Progenitor cell of endocrine pancreas (in vitro differentiated cells): Measurements from ENCODE around the gene HBB. TPM values are rescaled to one million over a fixed set of nuclear protein-coding genes. Genes with fewer than 3 reads are reported as not detected.
"Not testable (repeated sequence)": the region's sequence is repeated elsewhere in the genome, so short reads cannot be mapped to it uniquely, and the experiment has no call there.

Experiments used
- DNase-seq: peaks from one replicate; pipeline ENCODE4 v3.0.0; 2021; ENCODE audit warnings: low spot score; ENCODE audit not compliant: unreplicated experiment
- H3K27ac Mint-ChIP-seq: 2 replicates; pipeline ENCODE4 v1.8.0; 2021; ENCODE audit warnings: mild to moderate bottlenecking, moderate library complexity, mixed read lengths
- H3K27me3 Mint-ChIP-seq: 2 replicates; pipeline ENCODE4 v1.8.0; 2021; ENCODE audit warnings: mixed read lengths
- H3K36me3 Mint-ChIP-seq: 2 replicates; pipeline ENCODE4 v1.8.0; 2022; ENCODE audit warnings: mixed read lengths; ENCODE audit not compliant: insufficient read depth
- H3K4me1 Mint-ChIP-seq: 2 replicates; pipeline ENCODE4 v1.8.0; 2021; ENCODE audit warnings: low read depth, mixed read lengths
- H3K4me3 Mint-ChIP-seq: 2 replicates; pipeline ENCODE4 v1.8.0; 2021; ENCODE audit warnings: low read depth, mild to moderate bottlenecking, moderate library complexity, mixed read lengths
- H3K9me3 Mint-ChIP-seq: 2 replicates; pipeline ENCODE4 v1.8.0; 2021; ENCODE audit warnings: low read depth, mixed read lengths
- CTCF ChIP-seq: fragments of 200-600 bp; sonication (generic); IDR thresholded peaks from one replicate; pipeline ENCODE4 v1.5.0; 2021; ENCODE audit warnings: antibody characterized with exemption, mild to moderate bottlenecking; ENCODE audit not compliant: unreplicated experiment
- total RNA-seq: library from RNA; stranded (reverse); gene quantifications from 2 replicates; pipeline ENCODE4 v1.2.1, GENCODE V29; 2021

The HBB gene
- total RNA-seq, 1 donor from 2014 or later: not detected

GRCh38 chr11:5252919-5253265 is 26.0 kb upstream of the HBB start:
- H3K27me3 Mint-ChIP-seq: peaks cover 11% of the 10 kb centered on the region
- H3K4me1 Mint-ChIP-seq: peaks cover 7% of the 10 kb centered on the region
- no peaks in the 10 kb centered on the region for H3K36me3 Mint-ChIP-seq
- DNase-seq: no peak
- H3K27ac Mint-ChIP-seq: no peak overlapping the region
- no peaks in the 10 kb centered on the region for H3K9me3 Mint-ChIP-seq
- no peak overlapping the region for H3K4me3 Mint-ChIP-seq
- no peak for TF ChIP-seq CTCF

- Mint-ChIP-seq H3K9me3 (no peaks in the 10 kb centered on the region), H3K27ac (no peak overlapping the region), H3K4me1 (peaks cover 4% of the 10 kb centered on the region), H3K4me3 (no peak overlapping the region), H3K36me3 (no peaks in the 10 kb centered on the region), H3K27me3 (peaks cover 15% of the 10 kb centered on the region)
- no peak for DNase-seq
- TF ChIP-seq CTCF: no peak
Observed at GRCh38 chr11:5252192-5252918, 25.5 kb upstream of the HBB start.

GRCh38 chr11:5251746-5252145 is 24.9 kb upstream of the HBB start:
- TF ChIP-seq CTCF: no peak
- no peak for DNase-seq
- H3K9me3 Mint-ChIP-seq: no peaks in the 10 kb centered on the region
- H3K27me3 Mint-ChIP-seq: peaks cover 17% of the 10 kb centered on the region
- H3K4me3 Mint-ChIP-seq: no peak overlapping the region
- no peak overlapping the region for H3K27ac Mint-ChIP-seq
- no peaks in the 10 kb centered on the region for H3K36me3 Mint-ChIP-seq
- H3K4me1 Mint-ChIP-seq: peaks cover under 1% of the 10 kb centered on the region

- H3K27ac Mint-ChIP-seq: no peak overlapping the region
- no peak for TF ChIP-seq CTCF
- H3K4me1 Mint-ChIP-seq: no peaks in the 10 kb centered on the region
- peaks cover 20% of the 10 kb centered on the region for H3K27me3 Mint-ChIP-seq
- H3K36me3 Mint-ChIP-seq: no peaks in the 10 kb centered on the region
- no peak for DNase-seq
- no peaks in the 10 kb centered on the region for H3K9me3 Mint-ChIP-seq
- no peak overlapping the region for H3K4me3 Mint-ChIP-seq
Observed at GRCh38 chr11:5250543-5251204, 23.8 kb upstream of the HBB start.

GRCh38 chr11:5249807-5250396 is 23.0 kb upstream of the HBB start, which contains the start of gene HBG1:
TSS of gene HBG1 (minus strand) at chr11:5249857. CDS start at chr11:5249804, 53 bp downstream.
- H3K4me1 Mint-ChIP-seq, H3K9me3 Mint-ChIP-seq, DNase-seq, H3K36me3 Mint-ChIP-seq, H3K4me3 Mint-ChIP-seq, H3K27ac Mint-ChIP-seq: not testable (repeated sequence)
- peaks cover 20% of the 10 kb centered on the region for H3K27me3 Mint-ChIP-seq

- H3K36me3 Mint-ChIP-seq, H3K9me3 Mint-ChIP-seq, H3K27ac Mint-ChIP-seq: not testable (repeated sequence)
Observed at GRCh38 chr11:5248498-5248897, 21.6 kb upstream of the HBB start.

More at GRCh38 chr11:5248498-5248897, 21.6 kb upstream of the HBB start:
- DNase-seq, H3K4me1 Mint-ChIP-seq, H3K4me3 Mint-ChIP-seq: not testable (repeated sequence)
- peaks cover 20% of the 10 kb centered on the region for H3K27me3 Mint-ChIP-seq
